NCI-H446 (cell line): ENCODE results near the gene NEK6.

Experiments
- DNase-seq, 2 experiments: peaks; one replicate each; lab custom pipeline; 2025; lab: John Stamatoyannopoulos, UW

The NEK6 gene

GRCh38 chr9:124279531-124280175 lies 21.9 kb downstream of the NEK6 start:
- no peak for DNase-seq

GRCh38 chr9:124280176-124280691 lies 22.5 kb downstream of the NEK6 start:
- peak in 1 of 2 experiments; percentile 27 for DNase-seq

GRCh38 chr9:124281931-124282371 lies 24.2 kb downstream of the NEK6 start:
- DNase-seq: no peak

GRCh38 chr9:124282442-124283227 lies 24.9 kb downstream of the NEK6 start:
- DNase-seq: no peak

- no peak for DNase-seq
Observed at GRCh38 chr9:124283228-124283814, 25.6 kb downstream of the NEK6 start.

- DNase-seq: no peak
Observed at GRCh38 chr9:124284237-124284831, 26.6 kb downstream of the NEK6 start.

- DNase-seq: no peak
Observed at GRCh38 chr9:124284940-124285441, 27.2 kb downstream of the NEK6 start.

- no peak for DNase-seq
Observed at GRCh38 chr9:124285490-124285889, 27.7 kb downstream of the NEK6 start.

GRCh38 chr9:124285903-124286291 lies 28.1 kb downstream of the NEK6 start:
- no peak for DNase-seq

GRCh38 chr9:124286292-124286931 lies 28.7 kb downstream of the NEK6 start:
- no peak for DNase-seq

- DNase-seq: no peak
Observed at GRCh38 chr9:124290053-124290591, 32.4 kb downstream of the NEK6 start.

GRCh38 chr9:124290743-124291554 lies 33.2 kb downstream of the NEK6 start:
- no peak for DNase-seq

GRCh38 chr9:124291801-124292396 lies 34.1 kb downstream of the NEK6 start:
- DNase-seq: no peak

GRCh38 chr9:124292696-124293593 lies 35.2 kb downstream of the NEK6 start:
- DNase-seq: no peak

- no peak for DNase-seq
Observed at GRCh38 chr9:124293718-124294506, 36.2 kb downstream of the NEK6 start.

GRCh38 chr9:124295159-124295794 lies 37.5 kb downstream of the NEK6 start:
- DNase-seq: no peak

- DNase-seq: no peak
Observed at GRCh38 chr9:124296094-124296493, 38.3 kb downstream of the NEK6 start.
